Measurements from ENCODE around the gene RNASE1. TPM values are rescaled to one million over a fixed set of nuclear protein-coding genes. Genes with fewer than 3 reads are reported as not detected.

Gene RNASE1
- total and polyA plus RNA-seq, 9 of the 15 experiments (the other 6 are each of a cell fraction or from before 2014, with no cell fraction given), result 6.4 to 33.3 (median 13.9) TPM

DNA sequence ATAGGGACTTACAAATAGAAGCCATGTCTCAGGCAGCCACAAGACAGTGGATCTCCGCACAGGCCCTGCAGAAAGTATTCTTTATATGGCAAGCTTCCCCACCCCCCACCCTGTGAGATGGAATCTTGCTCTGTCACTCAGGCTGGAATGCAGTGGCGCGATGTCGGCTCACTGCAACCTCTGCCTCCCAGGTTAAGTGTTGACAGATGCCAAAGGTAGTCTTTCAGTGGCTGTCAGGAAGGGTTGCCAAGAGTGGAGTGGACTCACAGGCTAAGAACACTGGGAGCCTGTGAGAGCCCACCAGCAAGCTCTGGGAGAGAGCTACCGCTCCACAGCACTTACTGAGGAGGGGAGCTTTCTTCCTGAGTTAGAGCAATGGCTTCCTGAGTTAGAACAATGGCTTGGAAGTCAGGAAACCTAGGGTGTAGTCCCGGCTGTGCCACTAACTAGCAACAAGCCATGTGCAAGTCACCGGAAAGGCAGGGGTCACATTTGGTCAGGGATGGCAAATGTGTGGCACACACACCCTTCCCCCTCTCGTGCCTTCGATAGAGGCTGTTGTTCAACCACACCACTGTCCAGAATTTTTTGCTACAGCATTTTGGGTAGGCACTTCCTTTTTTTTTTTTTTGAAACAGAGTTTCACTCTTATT, 2.6 kb downstream of the RNASE1 start (continued):
- TF ChIP-seq SOX6 (IDR thresholded peaks at IDR 0.05) (peak; percentile 13; the same call in 1 of the 2 replicates), SLC30A9 (CRISPR knock-in tag; IDR thresholded peaks at IDR 0.05) (no peak), NUFIP1 (IDR thresholded peaks at IDR 0.05; ENCODE audit: partially characterized antibody) (no peak), PML (IDR thresholded peaks at IDR 0.05; ENCODE audit: low read length) (no peak), DPF2 (IDR thresholded peaks at IDR 0.05) (no peak), POLR2H (tag; IDR thresholded peaks at IDR 0.05; ENCODE audit: low read depth) (no peak), PTTG1 (tag; IDR thresholded peaks at IDR 0.05; ENCODE audit: low read depth) (no peak), TAL1 (IDR thresholded peaks at IDR 0.05) (no peak), ZNF121 (CRISPR knock-in tag; conservative IDR thresholded peaks at IDR 0.05) (no peak), BCLAF1 (IDR thresholded peaks at IDR 0.05; ENCODE audit: borderline replicate concordance in 1 of 2, control insufficient read depth in 1 of 2, low read depth in 2 of 2, low read length in 1 of 2) (no peak), BRF1 (IDR thresholded peaks at IDR 0.05; ENCODE audit: borderline replicate concordance, extremely low read depth, insufficient read length) (no peak), PKNOX1 (IDR thresholded peaks at IDR 0.05) (peak; percentile 94), ARID2 (IDR thresholded peaks at IDR 0.05) (no peak), ZNF609 (CRISPR knock-in tag; IDR thresholded peaks at IDR 0.05; ENCODE audit: borderline replicate concordance) (no peak), MCM5 (IDR thresholded peaks at IDR 0.05; ENCODE audit: low read depth) (no peak)
- TF ChIP-seq, protein P1, sequence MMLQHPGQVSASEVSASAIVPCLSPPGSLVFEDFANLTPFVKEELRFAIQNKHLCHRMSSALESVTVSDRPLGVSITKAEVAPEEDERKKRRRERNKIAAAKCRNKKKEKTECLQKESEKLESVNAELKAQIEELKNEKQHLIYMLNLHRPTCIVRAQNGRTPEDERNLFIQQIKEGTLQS (IDR thresholded peaks at IDR 0.05), result no peak
- TF ChIP-seq, protein P1 (CRISPR knock-in tag; conservative IDR thresholded peaks at IDR 0.05), result no peak

Measured in K562 (cell line).